Prostate gland (tissue), 2 donors: ENCODE data around the gene SLC35G2. TPM values are rescaled to one million over a fixed set of nuclear protein-coding genes. Genes with fewer than 3 reads are reported as not detected.
"Not testable (repeated sequence)": the region's sequence is repeated elsewhere in the genome, so short reads cannot be mapped to it uniquely, and the experiment has no call there.

ENCODE experiments used
- DNase-seq: peaks from one replicate; pipeline ENCODE4 v3.0.0-alpha.2; 2019; ENCODE audit warnings: low spot score
- H3K27ac ChIP-seq, 2 donors: fragments of 200-600 bp; sonication (generic); 2 replicates each; pipeline ENCODE4 v1.5.1; 2017 to 2019
- H3K27me3 ChIP-seq: fragments of 200-600 bp; sonication (generic); replicated peaks from 2 replicates; pipeline ENCODE4 v1.5.1; 2019; ENCODE audit not compliant: insufficient read depth
- H3K36me3 ChIP-seq, 2 donors: fragments of 200-600 bp; sonication (generic); 1 replicate in 1 of 2; 2 replicates in 1 of 2; pipeline versions ENCODE4 v1.5.1 to v1.8.1; 2017 to 2019
- H3K4me1 ChIP-seq: fragments of 200-600 bp; sonication (generic); replicated peaks from 2 replicates; pipeline ENCODE4 v1.5.1; 2019
- H3K4me3 ChIP-seq, 2 donors: fragments of 200-600 bp; sonication (generic); 2 replicates each; pipeline ENCODE4 v1.5.1; 2017 to 2019
- H3K9me3 ChIP-seq: fragments of 200-600 bp; sonication (generic); 2 replicates; pipeline ENCODE4 v1.5.1; 2017
- CTCF ChIP-seq, 4 experiments: fragments of 200-600 bp in 2 of 4; fragments of 450-650 bp in 2 of 4; sonication (generic) in 2 of 4; IDR thresholded peaks; 1 replicate in 3 of 4; 2 replicates in 1 of 4; pipeline ENCODE4 v1.5.1; 2016 to 2019; ENCODE audit warnings: antibody characterized with exemption in 4 of 4, mild to moderate bottlenecking in 2 of 4, moderate library complexity in 2 of 4
- POLR2A ChIP-seq: fragments of 450-650 bp; IDR thresholded peaks from one replicate; pipeline ENCODE4 v1.6.1; 2016; ENCODE audit warnings: antibody characterized with exemption, mild to moderate bottlenecking
- POLR2AphosphoS5 ChIP-seq: sonication (generic); formaldehyde crosslinking; IDR thresholded peaks from one replicate; pipeline ENCODE4 v1.6.1; 2017; ENCODE audit warnings: antibody characterized with exemption
- WGBS: methylation state at CpG from one replicate; pipeline ENCODE4 v1.1.5; 2018; 5-methylcytosine and 5-hydroxymethylcytosine counted together
- intact Hi-C: fragments of 100-400 bp; cut with DNase I; formaldehyde crosslinking; loops from one replicate; pipeline ENCODE4 v1.14.2; 2022
- total RNA-seq, 2 donors: library from RNA; depleted of rRNA; stranded (reverse); fragments of >200 nt; gene quantifications; one replicate each; pipeline ENCODE4 v1.1.0, GENCODE V29; 2016

The SLC35G2 gene
- total RNA-seq, 2 donors from 2014 or later: 2.9 to 17.4 TPM

GRCh38 chr3:136862617-136863322, 43.8 kb downstream of the SLC35G2 start:
- TF ChIP-seq CTCF (IDR thresholded peaks at IDR 0.05) (no peak), POLR2AphosphoS5 (no peak), POLR2A (no peak)
- Histone ChIP-seq H3K4me3 (peak overlapping the region; percentile 93), H3K36me3 (no peaks in the 10 kb centered on the region), H3K4me1 (no peaks in the 10 kb centered on the region), H3K27me3 (no peaks in the 10 kb centered on the region), H3K27ac (peak overlapping the region; percentile 97 to 98), H3K9me3 (no peaks in the 10 kb centered on the region)
- DNase-seq: peak; percentile 63
- intact Hi-C loops: loop anchor here (2.0 kb wide), 1 partner anchor 110 kb away; the partner anchor contains the start of gene STAG1
- WGBS: 1% methylated on average over 36 of the region's 39 CpGs

- 85% methylated on average over 9 of the region's 9 CpGs for WGBS
- H3K9me3 ChIP-seq: no peaks in the 10 kb centered on the region
- H3K36me3 ChIP-seq: no peaks in the 10 kb centered on the region
- no peak overlapping the region for H3K27ac ChIP-seq
- DNase-seq: no peak
- intact Hi-C loops: no loop called here
- H3K4me3 ChIP-seq: no peak overlapping the region
- no peaks in the 10 kb centered on the region for H3K4me1 ChIP-seq
- H3K27me3 ChIP-seq: no peaks in the 10 kb centered on the region
- TF ChIP-seq POLR2AphosphoS5 (no peak), CTCF (IDR thresholded peaks at IDR 0.05) (no peak), POLR2A (no peak)
Measured at GRCh38 chr3:136869282-136869681, 50.4 kb downstream of the SLC35G2 start.

GRCh38 chr3:136872258-136872657, 53.3 kb downstream of the SLC35G2 start:
- H3K36me3 ChIP-seq, H3K27me3 ChIP-seq, H3K4me1 ChIP-seq, H3K4me3 ChIP-seq, DNase-seq, H3K27ac ChIP-seq, intact Hi-C loops, H3K9me3 ChIP-seq: not testable (repeated sequence)
- 100% methylated on average over 3 of the region's 3 CpGs for WGBS

- 98% methylated on average over 2 of the region's 2 CpGs for WGBS
- H3K27me3 ChIP-seq, intact Hi-C loops, H3K9me3 ChIP-seq, H3K27ac ChIP-seq, H3K4me3 ChIP-seq, H3K4me1 ChIP-seq, H3K36me3 ChIP-seq, DNase-seq: not testable (repeated sequence)
Measured at GRCh38 chr3:136879510-136879909, 60.6 kb downstream of the SLC35G2 start.

GRCh38 chr3:136882571-136882970, 63.6 kb downstream of the SLC35G2 start:
- no peaks in the 10 kb centered on the region for H3K27me3 ChIP-seq
- no peak for DNase-seq
- intact Hi-C loops: no loop called here
- TF ChIP-seq CTCF (IDR thresholded peaks at IDR 0.05) (no peak), POLR2A (no peak), POLR2AphosphoS5 (no peak)
- no peaks in the 10 kb centered on the region for H3K9me3 ChIP-seq
- H3K36me3 ChIP-seq: no peaks in the 10 kb centered on the region
- H3K4me3 ChIP-seq: no peak overlapping the region
- 88% methylated on average over 1 of the region's 1 CpG for WGBS
- no peak overlapping the region for H3K27ac ChIP-seq
- peaks cover 5% of the 10 kb centered on the region for H3K4me1 ChIP-seq

- Histone ChIP-seq H3K36me3 (no peaks in the 10 kb centered on the region), H3K4me3 (no peak overlapping the region), H3K4me1 (peaks cover 5% of the 10 kb centered on the region), H3K27me3 (no peaks in the 10 kb centered on the region), H3K27ac (no peak overlapping the region), H3K9me3 (no peaks in the 10 kb centered on the region)
- TF ChIP-seq POLR2A (no peak), CTCF (IDR thresholded peaks at IDR 0.05) (no peak), POLR2AphosphoS5 (no peak)
- 98% methylated on average over 9 of the region's 9 CpGs for WGBS
- intact Hi-C loops: no loop called here
- no peak for DNase-seq
Measured at GRCh38 chr3:136883967-136884720, 65.2 kb downstream of the SLC35G2 start.
